ENCODE data around the gene SLC6A17.

Gene SLC6A17

DNA sequence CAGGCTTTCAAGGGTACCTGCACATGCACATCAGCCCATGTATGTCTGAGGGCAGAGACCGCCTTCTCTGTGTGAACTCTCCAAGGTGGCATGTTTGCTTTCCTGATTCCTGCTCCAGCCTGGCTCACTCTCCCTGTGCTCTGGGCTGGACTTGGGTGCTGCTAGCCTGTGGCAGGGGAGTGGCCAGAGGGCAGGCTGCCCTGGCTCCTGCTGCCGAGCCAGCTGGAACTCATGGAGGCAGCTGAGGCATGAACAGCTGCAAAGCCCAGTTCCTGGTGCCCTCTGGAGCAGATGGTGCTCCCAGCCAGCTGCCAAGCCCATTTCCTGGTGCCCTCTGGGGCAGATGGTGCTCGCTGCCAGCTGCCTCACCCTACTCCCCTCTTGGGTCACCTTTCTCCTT, 30.5 kb upstream of the SLC6A17 start:
- ChIA-PET POLR2A (no interaction called here), CTCF (interaction anchor here (1.0 to 8.0 kb wide), 3 partner anchors 17 to 90 kb away, joined by 4 to 156 read pairs (median 5); no protein-coding TSS in a partner anchor)
- no peak overlapping the region for H3K4me3 ChIP-seq (ENCODE audit: low read depth, low read length)
- DNase-seq (ENCODE audit: low read depth, low spot score), result no peak
- TF ChIP-seq, protein P1, sequence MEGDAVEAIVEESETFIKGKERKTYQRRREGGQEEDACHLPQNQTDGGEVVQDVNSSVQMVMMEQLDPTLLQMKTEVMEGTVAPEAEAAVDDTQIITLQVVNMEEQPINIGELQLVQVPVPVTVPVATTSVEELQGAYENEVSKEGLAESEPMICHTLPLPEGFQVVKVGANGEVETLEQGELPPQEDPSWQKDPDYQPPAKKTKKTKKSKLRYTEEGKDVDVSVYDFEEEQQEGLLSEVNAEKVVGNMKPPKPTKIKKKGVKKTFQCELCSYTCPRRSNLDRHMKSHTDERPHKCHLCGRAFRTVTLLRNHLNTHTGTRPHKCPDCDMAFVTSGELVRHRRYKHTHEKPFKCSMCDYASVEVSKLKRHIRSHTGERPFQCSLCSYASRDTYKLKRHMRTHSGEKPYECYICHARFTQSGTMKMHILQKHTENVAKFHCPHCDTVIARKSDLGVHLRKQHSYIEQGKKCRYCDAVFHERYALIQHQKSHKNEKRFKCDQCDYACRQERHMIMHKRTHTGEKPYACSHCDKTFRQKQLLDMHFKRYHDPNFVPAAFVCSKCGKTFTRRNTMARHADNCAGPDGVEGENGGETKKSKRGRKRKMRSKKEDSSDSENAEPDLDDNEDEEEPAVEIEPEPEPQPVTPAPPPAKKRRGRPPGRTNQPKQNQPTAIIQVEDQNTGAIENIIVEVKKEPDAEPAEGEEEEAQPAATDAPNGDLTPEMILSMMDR (IDR thresholded peaks at IDR 0.05; ENCODE audit: insufficient read depth, low read length, missing control alignments), result no peak

DNA sequence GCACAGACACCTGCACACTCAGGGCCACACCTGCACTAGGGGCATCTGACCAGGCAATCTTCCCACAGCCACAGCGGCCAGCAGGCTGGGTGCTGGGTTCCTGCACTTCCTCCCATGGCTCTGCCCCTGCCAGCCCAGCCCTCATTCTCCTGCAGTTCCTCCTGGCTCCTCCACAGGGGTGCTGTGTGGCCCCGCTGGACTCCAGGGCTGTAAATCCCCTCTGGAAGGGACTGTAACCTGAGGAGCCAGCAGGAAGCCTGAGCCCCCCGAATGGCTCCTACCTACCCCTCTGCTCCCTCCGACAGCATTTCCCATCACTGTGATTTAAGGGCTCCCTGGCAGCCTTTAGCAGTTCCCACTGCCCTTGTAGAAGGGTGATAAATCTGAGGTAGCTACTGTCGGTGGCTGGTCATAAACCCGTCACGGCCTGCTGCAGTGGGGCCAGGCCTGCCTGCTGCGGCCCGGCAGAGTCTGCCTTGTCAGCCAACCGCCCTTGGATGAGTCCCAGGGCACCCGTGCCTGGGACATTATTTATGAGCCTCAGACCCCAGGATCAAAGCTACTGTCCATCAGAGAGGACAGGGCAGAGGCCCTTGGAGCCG, 29.2 kb upstream of the SLC6A17 start:
- POLR2A ChIA-PET, result no interaction called here
- CTCF ChIA-PET, result interaction anchor here (1.6 kb wide), 1 partner anchor 67 kb away, joined by 4 read pairs; no protein-coding TSS in a partner anchor
- no peak for DNase-seq (ENCODE audit: low read depth, low spot score)
- no peak overlapping the region for H3K4me3 ChIP-seq (ENCODE audit: low read depth, low read length)
- TF ChIP-seq, protein P1 (IDR thresholded peaks at IDR 0.05; ENCODE audit: insufficient read depth, low read length, missing control alignments), result no peak

DNA sequence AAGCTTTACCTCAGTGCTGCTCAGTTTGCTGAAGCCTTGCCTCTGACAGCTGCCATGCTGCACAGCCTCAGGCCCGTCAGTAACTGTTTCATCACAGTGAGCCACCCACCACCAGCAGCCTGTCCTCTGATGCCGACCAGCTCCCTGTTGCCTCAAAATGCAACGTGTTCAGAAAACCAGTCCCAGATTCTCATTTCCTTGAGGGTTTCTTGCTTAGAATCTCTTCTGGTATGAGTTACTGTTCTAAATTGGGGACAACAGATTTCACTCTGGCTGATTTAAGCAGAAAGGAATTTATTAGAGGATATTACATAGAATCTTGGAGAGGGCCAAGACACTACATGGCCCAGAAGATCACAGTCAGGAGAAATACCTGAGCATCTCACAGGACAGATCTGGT, 27.1 kb upstream of the SLC6A17 start:
- ChIA-PET POLR2A (interaction anchor here (1.0 kb wide), 1 partner anchor 89 kb away, joined by 4 read pairs; the partner anchor contains the start of gene STRIP1), CTCF (interaction anchor here (1.7 to 2.7 kb wide), 2 partner anchors 17 to 35 kb away, joined by 6 to 13 read pairs; no protein-coding TSS in a partner anchor)
- TF ChIP-seq, protein P1 (IDR thresholded peaks at IDR 0.05; ENCODE audit: insufficient read depth, low read length, missing control alignments), result no peak
- no peak overlapping the region for H3K4me3 ChIP-seq (ENCODE audit: low read depth, low read length)
- DNase-seq (ENCODE audit: low read depth, low spot score), result no peak

DNA sequence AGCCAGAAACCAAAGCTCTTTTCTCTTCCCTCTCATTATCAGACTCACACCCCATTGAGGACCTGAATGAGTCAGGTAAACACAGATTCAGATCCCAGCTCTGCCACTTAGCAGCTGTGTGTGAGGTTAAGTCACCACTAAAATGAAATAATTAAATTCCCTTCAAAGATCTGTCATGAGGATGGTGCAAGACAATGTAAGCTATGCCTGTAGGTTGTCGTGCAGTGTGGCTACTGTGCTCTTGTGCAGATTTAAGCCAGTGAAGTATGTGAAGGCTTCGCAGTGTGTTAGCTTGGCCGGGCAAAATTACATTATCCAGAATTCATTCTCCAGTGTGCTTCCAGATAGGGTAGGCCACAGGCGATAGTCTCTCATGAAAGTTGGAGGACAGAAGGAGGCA, 24.5 kb upstream of the SLC6A17 start:
- ChIA-PET CTCF (interaction anchor here (1.3 kb wide), 1 partner anchor 9 kb away, joined by 3 read pairs; no protein-coding TSS in a partner anchor), POLR2A (no interaction called here)

DNA sequence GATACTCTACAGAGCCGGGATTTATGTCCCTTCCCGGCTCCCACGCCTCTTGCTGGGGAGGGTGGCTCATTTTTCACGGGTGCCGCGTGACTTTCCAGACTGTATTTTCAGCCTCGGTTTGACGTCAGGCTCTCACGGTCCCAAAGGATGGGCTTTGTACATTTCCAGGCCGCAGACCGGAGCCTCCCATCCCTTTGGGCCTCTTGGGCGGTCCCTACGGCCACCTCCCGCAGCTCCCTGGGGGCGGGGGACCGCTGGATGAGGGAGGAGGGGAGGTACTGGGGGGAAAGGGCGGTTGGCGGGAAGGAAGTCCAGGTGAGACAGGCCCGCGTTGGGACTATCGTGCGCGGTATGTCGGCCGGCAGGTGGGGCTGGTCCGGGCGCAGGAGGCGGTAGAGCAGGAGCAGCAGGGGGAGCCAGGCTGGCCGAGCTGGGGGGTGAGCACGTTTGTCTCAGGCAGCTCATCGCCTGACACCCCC, 20.1 kb upstream of the SLC6A17 start:
- CTCF ChIA-PET, result no interaction called here
- no peak overlapping the region for H3K4me3 ChIP-seq (ENCODE audit: low read depth, low read length)

More for the DNA sequence above, 24.5 kb upstream of the SLC6A17 start:
- TF ChIP-seq, protein P1 (IDR thresholded peaks at IDR 0.05; ENCODE audit: insufficient read depth, low read length, missing control alignments), result no peak
- H3K4me3 ChIP-seq (ENCODE audit: low read depth, low read length), result no peak overlapping the region
- no peak for DNase-seq (ENCODE audit: low read depth, low spot score)

DNA sequence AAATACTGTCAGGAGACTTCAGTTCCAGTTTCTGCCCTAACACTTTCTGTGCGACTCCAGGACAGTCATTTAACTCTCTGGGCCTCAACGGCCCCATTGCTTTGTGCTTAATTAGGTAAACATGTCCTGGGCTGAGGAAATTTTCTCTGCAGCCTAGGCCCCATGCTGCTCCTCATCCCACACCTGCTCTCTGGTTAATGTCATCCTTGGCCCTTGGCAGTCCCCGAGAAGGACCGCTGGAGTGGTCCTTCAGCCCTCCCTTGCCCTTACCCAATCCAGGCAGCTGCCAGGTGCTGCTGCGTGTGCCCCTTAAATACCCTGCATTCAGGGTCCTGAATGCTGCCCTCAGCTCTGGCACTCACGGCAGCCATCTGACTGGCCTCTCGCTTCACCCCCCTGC, 19.3 kb upstream of the SLC6A17 start:
- POLR2A ChIA-PET, result no interaction called here
- CTCF ChIA-PET, result no interaction called here

More for the DNA sequence above, 20.1 kb upstream of the SLC6A17 start:
- TF ChIP-seq, protein P1 (IDR thresholded peaks at IDR 0.05; ENCODE audit: insufficient read depth, low read length, missing control alignments), result no peak
- POLR2A ChIA-PET, result no interaction called here
- no peak for DNase-seq (ENCODE audit: low read depth, low spot score)

More for the DNA sequence above, 19.3 kb upstream of the SLC6A17 start:
- no peak overlapping the region for H3K4me3 ChIP-seq (ENCODE audit: low read depth, low read length)
- TF ChIP-seq, protein P1 (IDR thresholded peaks at IDR 0.05; ENCODE audit: insufficient read depth, low read length, missing control alignments), result no peak
- DNase-seq (ENCODE audit: low read depth, low spot score), result no peak
